A673 (cell line): ENCODE data around the gene INAVA.

ENCODE experiments used
- EZH2 ChIP-seq: fragments of 200-600 bp; sonication (generic); IDR thresholded peaks from 2 replicates; pipeline ENCODE4 v1.6.1; 2017; ENCODE audit warnings: borderline replicate concordance, low read depth, mild to moderate bottlenecking, mixed read lengths, antibody characterized with exemption, low read length; ENCODE audit not compliant: poor library complexity, severe bottlenecking
- TF ChIP-seq, protein P1 (sequence below): fragments of 300-800, 200-600 bp; sonication (generic); conservative IDR thresholded peaks from 2 replicates; pipeline ENCODE4 v1.5.1; 2017; ENCODE audit warnings: low read depth, mild to moderate bottlenecking, antibody characterized with exemption, low read length, moderate library complexity, mixed read lengths

DNA sequence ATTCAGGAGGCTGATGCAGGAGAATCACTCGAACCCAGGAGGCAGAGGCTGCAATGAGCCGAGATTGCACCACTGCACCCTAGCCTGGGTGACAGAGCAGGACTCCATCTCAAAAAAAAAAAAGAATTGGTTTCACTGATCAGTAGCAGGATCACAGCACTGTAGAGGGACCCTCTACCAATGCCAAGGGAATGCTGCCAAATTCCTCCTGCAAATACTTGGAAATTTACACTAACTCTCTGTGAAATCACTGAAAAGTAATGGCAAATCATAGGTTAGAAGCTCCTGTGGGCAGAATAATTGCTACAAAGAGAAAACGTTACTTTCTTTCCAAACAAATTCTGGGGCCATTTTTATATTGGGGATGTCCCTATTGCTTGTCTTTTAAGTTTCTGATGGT is 28.6 kb upstream of the INAVA start:
- TF ChIP-seq, protein P1, sequence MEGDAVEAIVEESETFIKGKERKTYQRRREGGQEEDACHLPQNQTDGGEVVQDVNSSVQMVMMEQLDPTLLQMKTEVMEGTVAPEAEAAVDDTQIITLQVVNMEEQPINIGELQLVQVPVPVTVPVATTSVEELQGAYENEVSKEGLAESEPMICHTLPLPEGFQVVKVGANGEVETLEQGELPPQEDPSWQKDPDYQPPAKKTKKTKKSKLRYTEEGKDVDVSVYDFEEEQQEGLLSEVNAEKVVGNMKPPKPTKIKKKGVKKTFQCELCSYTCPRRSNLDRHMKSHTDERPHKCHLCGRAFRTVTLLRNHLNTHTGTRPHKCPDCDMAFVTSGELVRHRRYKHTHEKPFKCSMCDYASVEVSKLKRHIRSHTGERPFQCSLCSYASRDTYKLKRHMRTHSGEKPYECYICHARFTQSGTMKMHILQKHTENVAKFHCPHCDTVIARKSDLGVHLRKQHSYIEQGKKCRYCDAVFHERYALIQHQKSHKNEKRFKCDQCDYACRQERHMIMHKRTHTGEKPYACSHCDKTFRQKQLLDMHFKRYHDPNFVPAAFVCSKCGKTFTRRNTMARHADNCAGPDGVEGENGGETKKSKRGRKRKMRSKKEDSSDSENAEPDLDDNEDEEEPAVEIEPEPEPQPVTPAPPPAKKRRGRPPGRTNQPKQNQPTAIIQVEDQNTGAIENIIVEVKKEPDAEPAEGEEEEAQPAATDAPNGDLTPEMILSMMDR: no peak
- no peak for TF ChIP-seq EZH2
